Activated gamma-delta T cell treated with anti-CD3 and anti-CD28 coated beads, Interleukin-2, amount 50 U/mL, for 16 hours (primary cell): ENCODE data around the gene RPS6KA5.
A peak's percentile ranks its signal among the peaks of the same experiment; 100 is the strongest.
"Not testable (repeated sequence)": the region's sequence is repeated elsewhere in the genome, so short reads cannot be mapped to it uniquely, and the experiment has no call there.

Source experiments
- DNase-seq: peaks from one replicate; pipeline ENCODE4 v3.0.0-alpha.2; 2020; ENCODE audit warnings: low read depth

RPS6KA5 gene

DNA sequence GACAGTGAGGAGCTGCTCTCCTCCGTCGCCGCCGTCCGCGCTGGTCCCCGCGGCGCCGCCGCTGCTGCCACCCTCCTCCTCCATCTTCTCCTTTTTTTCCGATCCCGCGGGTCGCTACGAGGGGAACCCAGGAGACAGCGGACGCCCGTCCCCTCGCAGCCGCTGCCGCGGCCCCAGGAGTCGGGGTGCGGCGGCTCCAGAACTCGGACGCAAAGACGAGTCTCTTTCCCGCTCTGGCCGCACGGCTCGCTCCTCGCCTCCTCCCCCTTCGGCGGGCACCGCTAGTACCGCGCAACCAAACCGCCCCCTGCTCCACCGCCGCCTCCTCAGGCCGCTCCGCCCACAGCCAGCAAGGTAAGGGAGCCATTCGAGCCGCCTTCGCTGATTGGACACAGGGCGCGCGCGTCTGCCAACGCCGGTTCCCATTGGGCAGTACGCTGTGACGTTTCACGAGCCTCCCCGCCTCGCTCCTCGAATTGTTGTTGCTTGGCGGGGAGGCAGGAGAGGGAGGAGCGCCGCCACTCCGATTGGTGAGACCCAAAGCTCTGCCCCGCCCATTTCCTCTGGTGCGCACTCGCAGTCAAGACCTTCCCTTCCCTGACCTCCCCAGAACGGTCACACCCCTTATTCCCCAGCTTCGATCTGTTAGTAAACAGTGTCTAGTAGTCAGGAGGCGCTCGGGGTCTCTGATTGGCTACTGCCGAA is at the start of gene RPS6KA5:
Gene RPS6KA5, minus strand, starts transcription at position 291 of the 705 bp plus-strand sequence. Its CDS starts 207 bp downstream, at position 84.
- peak; percentile 100 for DNase-seq

DNA sequence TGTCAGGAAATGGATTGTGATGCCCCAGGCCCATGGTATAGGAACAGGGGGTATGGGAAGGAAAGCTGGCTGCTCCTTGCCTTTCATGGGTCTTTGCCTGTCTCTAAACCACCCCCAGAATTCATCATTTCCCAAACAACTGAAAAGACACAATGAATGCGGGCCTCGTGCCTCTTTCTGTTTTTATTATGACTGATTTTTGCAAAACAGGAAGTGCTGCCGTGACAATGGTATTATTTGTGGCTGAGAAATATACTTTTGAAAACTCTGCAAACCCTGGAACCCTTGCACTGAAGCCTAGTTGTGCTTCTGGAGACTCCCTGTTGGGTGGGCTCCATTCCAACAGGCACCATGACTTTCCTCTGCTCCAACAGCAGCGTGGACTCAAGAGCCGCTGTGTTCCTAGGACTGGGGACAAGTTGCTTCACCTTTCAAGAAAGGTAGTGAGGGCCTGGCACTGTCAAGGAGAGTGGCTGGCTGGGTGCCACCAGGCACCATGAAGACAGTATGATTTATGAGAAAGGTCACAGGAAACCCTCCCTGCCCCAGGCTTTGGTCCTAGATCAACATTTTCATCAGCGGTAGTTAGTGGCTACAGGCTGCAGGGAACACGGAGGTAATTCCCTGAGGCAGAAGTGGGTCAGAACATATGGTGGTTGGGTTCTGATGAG is 48.6 kb upstream of the RPS6KA5 start:
- DNase-seq, result no peak

DNA sequence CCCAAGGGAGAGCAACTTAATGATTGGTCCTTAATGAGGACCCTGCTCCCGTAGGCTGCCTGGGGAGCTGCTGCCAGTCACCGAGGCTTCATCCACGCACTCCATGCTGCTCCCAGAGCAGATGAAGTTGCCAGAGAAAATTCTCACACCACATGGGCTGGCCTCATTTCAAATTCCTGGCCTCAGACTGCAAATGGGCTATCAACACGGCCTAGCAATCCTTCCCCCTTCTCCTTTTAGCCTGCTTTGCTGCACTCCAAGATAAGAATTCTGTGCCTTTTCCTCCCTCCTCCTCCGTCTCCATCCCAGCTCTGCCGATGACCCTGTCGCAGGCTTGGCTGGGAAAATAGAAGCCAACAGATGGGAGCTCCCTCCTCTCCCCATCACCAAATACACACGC is 42.7 kb upstream of the RPS6KA5 start:
- DNase-seq, result no peak

DNA sequence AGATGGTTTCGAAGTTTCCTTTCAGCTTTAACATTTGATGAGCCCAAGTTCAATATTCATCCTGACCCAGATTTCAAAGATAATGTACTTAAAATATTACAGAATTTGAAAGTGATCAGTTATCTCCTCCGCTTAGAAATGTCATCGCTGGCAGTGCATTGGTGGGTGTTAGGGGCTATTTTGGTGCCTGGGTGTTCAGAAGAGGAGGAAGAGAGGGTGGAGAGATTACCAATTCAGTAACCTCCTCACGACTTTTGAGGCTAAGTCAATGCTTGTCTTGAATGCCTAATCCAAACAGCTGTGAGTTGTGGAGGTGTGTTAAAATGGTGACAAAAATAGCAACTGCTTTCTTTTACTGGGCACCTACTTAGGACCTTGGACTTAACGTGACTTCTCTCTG is 39.7 kb upstream of the RPS6KA5 start:
- DNase-seq, result no peak

DNA sequence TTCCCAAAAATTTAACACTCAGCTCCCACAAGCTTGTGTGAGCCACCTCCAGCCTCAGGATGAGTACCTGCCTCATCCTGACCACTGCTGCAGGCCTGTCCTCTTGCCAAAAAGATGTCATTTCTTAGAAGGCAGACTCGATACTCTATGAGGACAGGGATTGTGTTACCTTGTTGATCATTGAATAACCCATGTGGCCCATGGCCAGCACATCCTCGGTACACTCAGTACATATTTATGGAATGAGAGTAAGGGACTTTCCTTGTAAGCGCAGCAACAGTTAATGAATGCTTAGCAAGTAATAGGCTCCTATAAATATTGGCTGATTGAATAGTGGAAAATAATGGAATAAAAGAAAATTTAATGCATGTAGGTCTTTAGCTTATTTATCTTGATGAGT is 38.1 kb upstream of the RPS6KA5 start:
- DNase-seq, result no peak

DNA sequence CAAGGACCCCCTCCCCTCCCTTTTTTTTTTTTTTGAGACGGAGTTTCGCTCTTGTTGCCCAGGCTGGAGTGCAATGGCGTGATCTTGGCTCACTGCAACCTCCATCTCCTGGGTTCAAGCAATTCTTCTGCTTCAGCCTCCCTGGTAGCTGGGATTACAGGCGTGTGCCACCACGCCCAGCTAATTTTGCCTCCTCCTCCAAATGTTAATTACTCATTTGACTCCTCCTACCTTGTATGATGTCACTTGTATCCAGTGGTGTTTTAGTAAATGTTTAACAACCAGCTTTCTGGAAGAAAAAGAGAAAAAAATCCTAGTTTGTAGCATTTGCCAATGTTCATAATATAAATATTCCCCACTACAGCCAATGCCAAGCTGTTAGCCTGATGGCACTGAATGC is 37.2 kb upstream of the RPS6KA5 start:
- not testable (repeated sequence) for DNase-seq

DNA sequence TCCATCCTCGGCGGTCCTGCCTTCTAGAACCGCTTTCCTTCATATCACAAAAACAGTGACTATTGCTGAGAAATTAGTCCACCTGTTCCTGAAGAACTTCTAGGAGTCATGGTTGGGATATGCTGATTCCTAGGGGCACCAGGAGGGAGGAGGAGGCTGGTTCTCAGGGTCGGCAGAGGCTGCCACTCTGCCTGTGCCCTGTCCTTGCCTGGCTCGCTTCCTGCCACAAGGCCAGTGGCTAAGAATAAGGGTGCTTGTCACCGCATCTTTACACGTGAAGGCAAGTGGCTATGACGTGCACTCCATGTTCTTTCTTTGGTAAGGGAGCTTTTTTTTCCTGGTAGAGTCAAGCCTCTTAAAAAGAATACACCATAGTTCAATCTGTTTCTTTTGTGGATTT is 34.7 kb upstream of the RPS6KA5 start:
- no peak for DNase-seq

DNA sequence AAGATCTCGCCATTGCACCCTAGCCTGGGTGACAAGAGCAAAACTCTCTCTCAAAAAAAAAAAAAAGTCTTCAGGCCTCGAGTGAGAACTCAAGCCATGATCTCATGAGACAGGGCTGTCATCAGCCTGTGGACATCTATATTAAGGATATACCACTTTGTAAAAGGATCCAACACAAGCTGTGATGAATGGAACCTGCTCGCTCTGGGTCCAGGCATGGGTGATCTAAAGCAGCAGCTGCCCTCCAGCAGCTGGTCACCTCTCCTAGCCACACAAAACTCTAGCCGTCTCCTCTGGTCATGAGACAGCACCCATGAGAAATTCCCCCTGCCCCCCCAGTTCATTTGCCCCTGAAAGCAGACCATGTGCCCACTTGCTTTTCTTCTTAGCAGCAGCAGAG is 34.3 kb upstream of the RPS6KA5 start:
- no peak for DNase-seq

DNA sequence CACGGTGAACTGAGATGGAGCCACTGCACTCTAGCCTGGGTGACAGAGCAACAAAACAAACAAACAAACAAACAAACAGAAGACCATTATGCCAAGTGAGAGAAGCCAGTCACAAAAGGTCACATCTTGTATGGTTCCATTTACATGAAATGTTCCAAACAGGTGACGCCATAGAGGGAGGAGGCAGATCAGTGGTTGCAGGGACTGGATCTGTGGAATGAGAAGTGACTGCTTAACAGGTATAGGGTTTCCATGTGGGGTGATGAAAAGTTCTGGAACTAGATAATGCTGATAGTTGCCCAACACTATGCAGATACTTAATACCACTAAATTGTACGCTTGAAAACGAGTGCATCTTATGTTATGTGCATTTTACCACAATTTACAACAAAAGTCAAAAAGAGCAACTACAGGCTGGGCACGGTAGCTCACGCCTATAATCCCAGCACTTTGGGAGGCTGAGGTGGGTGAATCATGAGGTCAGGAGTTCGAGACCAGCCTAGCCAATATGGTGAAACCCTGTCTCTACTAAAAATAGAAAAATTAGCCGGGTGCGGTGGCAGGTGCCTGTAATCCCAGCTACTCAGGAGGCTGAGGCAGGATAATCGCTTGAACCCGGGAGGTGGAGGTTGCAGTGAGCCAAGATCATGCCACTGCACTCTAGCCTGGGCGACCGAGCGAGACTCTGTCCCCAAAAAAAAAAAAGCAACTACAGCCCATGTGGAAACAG is 33.5 kb upstream of the RPS6KA5 start:
- DNase-seq, result not testable (repeated sequence)

DNA sequence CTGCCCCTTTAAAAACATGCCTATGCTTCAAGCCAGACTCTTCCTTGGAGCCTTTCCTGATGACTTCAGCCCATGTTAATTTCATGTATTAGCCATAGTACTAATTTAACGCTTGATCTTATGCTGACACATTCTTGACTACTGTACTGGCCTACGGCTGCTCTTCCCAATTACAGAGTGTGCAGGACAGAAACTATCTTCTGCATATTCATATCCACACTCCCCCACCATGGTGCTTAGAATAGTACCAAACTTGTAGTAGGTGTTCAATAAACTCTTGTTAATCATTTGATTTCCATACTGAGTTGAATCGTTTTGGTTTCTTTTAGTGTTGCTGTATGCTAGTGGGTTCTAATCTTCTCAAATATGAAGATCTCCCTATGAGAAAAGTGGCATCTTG is 31.6 kb upstream of the RPS6KA5 start:
- no peak for DNase-seq

DNA sequence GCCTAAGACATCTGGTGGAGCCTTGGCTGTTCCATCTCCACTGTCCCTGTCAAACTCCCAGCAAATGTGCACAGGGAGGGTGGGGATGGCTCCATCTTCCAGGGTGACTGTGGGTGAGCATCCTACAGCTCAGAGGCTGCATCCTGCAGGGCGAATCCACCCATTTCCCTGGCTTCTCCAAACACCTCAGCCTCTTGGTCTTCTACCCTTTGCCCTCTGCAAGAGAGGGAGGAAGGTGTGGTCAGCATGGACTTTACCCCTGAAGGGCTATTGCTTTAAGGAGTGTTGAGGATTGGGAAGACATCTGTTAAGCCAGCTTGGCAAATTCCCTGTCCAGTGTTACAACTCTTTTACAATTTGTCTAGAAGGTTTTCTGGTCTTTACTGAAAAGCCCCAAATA is 30.3 kb upstream of the RPS6KA5 start:
- DNase-seq, result no peak

DNA sequence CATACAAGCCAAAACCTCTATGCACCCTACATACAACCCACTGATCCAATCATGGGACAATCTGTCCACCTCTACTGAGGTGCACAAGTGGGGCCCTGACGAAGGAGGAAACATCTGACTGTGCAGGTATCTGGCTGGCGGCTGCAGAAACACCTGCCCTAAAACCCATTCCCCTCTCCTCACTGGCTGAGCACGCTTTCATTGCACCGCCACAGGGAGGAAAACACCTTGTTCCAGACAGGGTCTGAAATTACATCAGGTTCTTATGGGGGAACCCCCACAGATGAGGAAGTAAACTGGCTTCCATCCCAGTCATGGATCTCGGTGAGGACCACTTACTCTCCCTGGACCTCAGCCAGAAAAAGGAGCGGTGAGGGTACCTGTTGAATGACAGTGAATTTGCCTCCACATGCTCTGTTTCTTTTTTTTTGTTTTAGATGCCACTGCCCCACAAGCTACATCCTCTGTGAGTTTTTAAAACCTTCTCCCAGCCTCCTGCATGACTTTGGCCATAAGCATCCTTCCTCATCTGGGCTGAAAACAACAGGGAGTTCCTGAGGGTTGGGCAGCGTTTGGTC is 29.6 kb upstream of the RPS6KA5 start:
- DNase-seq, result no peak

DNA sequence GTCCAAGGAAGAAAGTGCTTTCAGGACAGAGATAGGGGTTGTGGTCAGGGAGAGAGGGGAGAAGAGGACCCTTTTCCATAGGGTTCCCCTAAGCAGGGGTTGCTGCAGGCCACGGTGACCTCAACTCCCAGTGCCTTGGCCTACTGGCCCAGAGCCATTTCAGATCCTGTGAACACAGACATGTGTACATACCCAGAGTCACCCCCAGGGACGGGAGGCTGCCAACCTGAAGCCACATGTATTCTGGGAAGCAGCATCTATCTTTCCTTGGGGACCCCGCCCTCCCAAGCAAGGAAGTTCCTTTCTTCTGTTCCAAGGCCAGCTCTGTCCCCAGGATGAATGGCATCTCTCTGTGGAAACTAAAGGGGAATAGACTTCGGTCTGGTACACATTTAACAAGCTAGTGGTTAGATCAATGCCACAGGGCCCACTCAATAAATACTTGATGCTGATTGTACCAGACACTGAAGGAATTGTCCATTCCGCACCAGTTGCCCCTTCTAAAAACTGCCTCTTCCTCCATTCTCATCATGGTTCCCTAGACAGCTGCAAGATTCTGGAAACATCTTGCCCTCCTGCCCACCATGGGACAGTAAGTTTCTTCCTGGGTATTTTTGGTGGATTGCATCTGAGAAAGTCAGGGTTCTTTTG is 28.3 kb upstream of the RPS6KA5 start:
- no peak for DNase-seq

DNA sequence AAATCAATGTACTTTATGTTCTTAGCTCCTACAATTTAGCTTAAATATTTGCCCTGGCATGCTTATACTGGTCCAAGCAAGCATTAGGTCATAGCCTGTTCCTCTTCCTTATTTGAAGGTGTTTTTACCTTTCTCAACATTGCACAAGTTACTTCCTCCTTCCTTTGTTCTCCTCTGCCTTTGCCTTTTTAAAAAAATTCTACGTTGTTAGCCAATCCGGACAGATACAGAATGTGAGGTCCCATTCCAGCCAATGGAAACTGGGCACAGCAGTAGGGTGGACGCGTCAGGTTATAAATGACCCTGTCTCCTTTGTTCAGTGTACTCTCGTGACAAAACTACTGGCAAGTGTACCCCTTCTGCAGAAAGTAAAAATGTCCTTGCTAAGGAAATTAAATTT is 27.0 kb upstream of the RPS6KA5 start:
- not testable (repeated sequence) for DNase-seq

DNA sequence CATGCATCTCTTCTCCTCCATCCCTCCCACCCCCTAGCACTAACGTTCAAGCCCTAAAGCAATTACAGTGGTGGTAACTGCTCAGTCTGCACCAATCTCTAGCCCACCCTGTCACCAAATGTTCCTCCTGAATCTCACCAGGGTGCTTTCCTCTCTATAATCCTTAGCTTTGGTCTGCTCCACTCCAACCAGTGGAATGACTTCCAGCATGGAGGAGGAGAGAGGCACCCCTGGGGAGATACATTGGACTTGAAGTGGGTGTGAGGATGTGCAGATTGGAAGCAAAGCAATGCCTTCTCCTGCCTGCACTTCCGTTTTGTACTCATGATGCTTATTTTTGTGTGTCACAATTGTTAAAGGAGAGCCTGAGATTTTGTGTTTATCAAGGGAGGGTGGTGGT is 24.1 kb upstream of the RPS6KA5 start:
- DNase-seq, result no peak

DNA sequence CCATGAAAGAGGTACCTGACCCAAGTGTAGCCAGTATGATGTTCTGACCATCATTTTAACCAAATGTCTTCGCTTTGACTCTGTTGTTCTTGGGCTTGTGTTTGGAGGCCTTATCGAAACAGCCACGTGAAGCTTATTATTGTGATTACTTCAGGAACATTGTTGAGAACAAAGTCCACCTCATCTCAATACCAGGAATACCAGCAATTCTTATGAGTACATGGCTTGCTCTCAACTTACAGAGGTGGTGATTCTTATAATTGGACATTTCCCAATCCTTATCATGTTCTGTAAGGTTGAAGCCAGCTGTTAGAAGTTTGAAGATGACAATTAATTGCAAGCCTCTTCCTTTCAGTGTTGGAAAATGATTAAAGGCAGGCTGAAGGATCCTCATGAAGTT is 21.8 kb upstream of the RPS6KA5 start:
- no peak for DNase-seq

DNA sequence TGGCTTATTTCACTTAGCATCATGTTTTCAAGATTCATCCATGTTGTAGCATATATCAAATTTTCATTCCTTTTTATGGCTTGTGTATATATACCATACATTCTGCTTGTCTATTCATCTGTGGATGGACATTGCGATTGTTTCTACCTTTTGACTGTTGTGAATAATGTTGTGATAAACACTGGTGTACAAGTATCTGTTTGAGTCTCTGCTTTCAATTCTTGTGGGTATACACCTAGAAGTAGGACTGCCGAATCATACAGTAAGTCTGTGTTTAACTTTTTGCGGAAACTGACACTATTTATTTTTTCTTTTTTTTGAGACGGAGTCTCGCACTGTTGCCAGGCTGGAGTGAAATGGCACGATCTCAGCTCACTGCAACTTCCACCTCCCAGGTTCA is 19.6 kb upstream of the RPS6KA5 start:
- DNase-seq, result no peak

DNA sequence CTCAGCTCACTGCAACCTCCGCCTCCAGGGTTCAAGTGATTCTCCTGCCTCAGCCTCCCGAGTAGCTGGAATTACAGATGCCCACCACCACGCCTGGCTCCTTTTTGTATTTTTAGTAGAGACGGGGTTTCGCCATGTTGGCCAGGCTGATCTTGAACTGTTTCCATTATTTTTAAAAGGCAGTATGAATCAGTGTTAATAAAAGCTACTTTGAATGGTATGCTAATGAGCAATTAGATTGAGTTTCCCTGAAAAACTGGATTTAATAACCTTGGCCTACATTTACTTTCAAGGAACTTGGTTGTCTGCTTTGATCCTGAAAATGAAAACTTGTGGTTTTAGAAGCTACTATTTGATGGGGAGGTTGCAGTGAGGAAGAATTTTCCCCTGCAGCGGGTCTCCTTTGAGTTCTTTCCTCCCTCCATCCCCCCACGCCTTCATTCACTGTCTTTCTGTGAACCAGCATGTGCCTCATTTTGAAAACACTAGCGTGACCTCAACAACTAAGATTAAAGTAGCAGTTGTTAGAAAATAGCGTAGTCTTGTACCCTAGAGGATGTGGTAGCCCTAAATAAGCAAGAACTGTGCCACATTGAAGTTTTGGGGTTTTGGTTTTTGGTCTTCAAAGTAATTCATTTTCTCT is 17.8 kb upstream of the RPS6KA5 start:
- DNase-seq, result peak; percentile 20

DNA sequence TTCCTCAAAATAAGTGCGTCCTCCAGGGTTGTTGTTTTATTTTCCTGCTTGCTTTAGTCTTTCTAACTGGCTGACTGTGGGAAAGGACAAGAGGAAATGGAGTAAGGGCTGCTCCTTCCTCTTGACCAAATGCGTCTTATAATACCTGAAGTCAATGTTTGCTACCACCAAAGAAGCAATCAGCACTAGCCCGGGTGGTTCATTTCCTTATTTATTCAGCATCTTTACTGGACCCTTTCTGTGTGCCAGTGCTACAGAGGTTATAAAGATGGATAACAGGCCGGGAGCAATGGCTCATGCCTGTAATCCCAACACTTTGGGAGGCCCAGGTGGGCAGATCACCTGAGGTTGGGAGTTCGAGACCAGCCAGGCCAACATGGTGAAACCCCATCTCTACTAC is 15.1 kb upstream of the RPS6KA5 start:
- DNase-seq, result no peak

DNA sequence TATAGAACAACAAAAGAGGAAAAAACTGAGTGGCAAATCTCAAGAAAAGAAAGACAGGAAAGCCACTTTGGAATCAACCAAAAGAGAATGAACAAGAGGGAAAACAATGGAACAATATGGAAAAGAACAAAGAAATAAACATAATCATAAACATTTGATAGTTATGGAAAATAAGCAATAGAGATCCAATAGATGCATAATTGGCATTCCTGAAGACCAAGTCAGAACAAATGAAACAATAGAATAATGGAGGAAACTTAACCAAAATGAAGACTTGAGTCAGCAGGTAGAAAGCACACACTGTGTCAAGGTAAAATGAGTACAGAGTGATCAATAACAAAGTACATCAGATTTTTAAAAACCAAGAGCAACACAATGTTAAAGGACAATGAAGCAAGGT is 10.1 kb upstream of the RPS6KA5 start:
- no peak for DNase-seq

DNA sequence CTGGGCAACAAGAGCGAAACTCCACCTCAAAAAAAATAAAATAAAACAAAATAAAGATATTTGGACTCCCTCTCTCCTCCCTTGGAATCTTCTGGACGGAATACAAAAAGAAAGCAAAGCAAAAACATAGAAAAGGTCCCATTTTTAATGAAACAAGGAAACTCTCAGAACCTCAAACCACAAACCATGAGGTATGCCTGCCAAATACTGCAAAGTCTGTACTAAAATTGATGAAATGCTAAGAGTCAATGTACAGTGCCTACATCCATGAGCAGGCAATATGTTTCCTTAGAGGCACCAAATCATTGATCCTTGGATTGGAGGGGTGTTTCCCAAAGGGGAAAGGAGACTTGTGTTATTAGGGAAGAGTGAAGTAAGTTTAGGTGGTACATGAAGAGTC is 8.2 kb upstream of the RPS6KA5 start:
- DNase-seq, result no peak

DNA sequence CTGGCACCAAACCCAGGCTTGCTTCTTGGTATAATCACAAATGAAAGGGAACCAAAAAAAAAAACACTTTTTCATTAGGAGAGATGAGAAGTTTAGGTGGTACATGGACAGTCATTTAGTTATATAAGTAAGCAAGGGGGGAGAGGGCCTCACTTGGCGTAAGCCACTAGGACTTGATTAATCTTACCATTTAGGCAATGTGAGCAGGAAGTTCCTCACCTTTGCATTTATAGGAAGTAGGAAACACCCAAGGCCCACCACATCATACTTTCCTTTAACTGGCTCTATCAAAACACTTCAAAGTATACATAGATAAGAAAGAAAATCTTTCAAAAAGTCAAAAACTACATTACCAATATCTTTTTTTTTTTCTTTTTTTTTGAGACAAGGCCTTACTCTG is 6.7 kb upstream of the RPS6KA5 start:
- no peak for DNase-seq
